ENCODE results near the gene PLEKHA5.
"Not testable (repeated sequence)": the region's sequence is repeated elsewhere in the genome, so short reads cannot be mapped to it uniquely, and the experiment has no call there.

PLEKHA5 gene

DNA sequence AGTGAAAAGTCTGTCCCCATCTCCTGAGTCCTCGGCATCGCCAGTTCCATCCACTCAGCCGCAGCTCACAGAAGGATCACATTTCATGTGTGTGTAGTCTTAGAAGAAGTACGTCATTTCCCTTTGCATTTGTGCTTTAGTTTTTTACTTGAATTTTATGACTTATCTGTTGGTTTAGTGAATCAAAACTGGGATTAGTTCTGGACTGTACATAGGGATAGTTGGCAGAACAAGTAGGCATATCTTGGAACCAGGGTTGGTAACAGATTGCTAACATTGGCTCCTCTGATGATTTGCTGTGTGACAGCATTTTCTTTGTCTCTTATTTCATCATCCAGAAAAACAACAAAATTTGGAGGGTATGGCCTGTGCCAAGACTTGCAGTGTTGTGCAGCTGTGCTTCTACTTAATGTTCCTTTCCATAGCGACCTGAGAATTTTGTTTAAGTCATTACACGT lies 240.2 kb downstream of the PLEKHA5 start:
- DNase-seq, result peak; percentile 83

GRCh38 chr12:19373586-19373985 lies 244.1 kb downstream of the PLEKHA5 start:
- DNase-seq, result no peak

DNA sequence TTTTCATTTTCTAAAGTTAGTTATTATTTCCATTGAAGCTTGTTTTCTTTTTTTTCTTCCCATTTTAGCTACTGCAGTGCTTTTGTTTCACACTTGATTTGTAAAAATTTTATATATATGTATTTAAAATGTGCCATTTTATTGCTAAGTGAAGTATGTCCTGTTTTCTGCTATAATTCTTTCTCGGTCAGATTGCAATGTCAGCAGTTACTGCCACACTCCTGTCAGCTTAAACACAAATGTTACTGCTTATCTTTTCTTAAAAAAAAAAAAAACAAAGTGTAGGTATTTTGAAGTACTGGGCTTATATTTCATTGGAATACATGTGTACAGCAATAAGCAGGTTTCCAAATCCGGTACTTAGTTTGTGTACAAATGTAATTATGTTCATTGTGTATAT lies 246.4 kb downstream of the PLEKHA5 start:
- no peak for DNase-seq

- no peak for DNase-seq
Observed at GRCh38 chr12:19376691-19377090, 247.2 kb downstream of the PLEKHA5 start.

GRCh38 chr12:19382111-19382526 lies 252.6 kb downstream of the PLEKHA5 start:
- DNase-seq, result no peak

DNA sequence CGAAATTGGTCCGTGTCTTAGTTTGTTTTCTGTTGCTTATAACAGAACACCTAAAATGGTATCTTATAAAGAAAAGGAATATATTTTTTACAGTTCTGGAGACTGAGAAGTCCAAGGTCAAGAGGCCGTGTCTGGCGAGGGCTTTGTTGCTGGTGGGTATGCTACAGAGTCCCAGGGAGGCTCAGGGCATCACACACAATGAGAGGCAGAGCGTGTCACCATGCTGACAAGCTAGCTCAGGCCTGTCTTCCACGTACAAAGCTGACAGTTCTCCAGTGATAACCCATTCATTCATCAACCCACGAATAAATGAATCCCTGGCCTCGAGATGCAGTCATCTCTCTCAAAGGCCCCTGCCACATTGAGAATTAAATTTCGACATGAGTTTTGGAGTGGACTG lies 253.0 kb downstream of the PLEKHA5 start:
- DNase-seq, result no peak

- peak; percentile 76 for DNase-seq
Observed at GRCh38 chr12:19387161-19387560, 257.6 kb downstream of the PLEKHA5 start.

DNA sequence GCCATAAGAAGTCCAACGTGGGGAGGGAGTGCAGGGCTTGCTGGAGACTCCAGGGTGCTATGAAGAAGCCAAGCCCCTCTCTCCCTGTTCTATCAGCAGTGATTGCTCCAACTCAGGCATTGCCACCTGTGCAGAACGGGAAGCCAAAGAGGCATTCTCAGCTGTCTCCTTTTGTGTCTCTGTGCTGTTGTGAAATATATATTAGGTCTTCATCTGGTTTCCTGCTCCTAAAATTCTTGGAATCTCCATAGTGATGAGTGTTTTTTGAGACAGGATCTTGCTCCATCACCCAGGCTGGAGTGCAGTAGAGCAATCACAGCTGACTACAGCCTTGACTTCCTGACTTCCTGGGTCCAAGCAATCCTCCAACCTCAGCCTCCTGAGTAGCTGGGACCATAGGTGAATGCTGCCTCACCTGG lies 258.6 kb downstream of the PLEKHA5 start:
- peak; percentile 81 for DNase-seq

GRCh38 chr12:19390051-19390598 lies 260.6 kb downstream of the PLEKHA5 start:
- DNase-seq, result peak; percentile 57

DNA sequence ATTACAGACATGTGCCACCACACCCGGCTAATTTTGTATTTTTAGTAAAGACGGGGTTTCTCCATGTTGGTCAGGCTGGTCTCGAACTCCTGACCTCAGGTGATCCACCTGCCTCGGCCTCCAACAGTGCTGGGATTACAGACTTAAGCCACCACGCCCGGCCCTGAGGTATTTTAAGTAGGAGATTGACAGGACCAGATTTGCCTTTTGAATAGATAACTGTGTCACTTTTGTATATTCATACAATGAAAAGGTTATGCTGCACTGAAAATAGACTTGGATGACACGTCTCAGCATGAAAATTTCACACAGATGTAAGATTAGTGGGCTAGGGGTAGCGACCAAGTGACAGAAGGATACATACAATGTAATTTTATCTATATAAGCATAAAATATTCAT lies 263.1 kb downstream of the PLEKHA5 start:
- not testable (repeated sequence) for DNase-seq

DNA sequence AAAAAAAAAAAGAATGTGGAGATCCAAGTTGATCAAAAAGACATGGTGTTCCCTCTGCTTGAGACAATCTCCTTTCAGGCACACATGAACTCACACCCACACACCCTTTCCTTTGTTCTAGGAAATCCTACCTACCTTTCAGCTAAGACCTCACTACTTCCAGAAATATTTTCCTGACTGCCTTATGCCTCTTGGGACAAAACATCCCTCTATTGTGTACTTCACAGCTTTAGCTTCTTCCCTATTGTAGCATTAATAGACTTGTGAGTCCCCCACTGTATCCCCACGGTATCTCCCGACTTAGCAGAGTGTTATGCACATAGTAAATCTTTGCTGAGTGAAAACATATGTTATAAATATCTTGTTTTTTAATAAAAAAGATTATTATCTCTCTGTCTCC lies 264.9 kb downstream of the PLEKHA5 start:
- DNase-seq, result no peak

GRCh38 chr12:19397534-19397933 lies 268.0 kb downstream of the PLEKHA5 start:
- no peak for DNase-seq

GRCh38 chr12:19398376-19399363 lies 269.1 kb downstream of the PLEKHA5 start:
- DNase-seq, result no peak

DNA sequence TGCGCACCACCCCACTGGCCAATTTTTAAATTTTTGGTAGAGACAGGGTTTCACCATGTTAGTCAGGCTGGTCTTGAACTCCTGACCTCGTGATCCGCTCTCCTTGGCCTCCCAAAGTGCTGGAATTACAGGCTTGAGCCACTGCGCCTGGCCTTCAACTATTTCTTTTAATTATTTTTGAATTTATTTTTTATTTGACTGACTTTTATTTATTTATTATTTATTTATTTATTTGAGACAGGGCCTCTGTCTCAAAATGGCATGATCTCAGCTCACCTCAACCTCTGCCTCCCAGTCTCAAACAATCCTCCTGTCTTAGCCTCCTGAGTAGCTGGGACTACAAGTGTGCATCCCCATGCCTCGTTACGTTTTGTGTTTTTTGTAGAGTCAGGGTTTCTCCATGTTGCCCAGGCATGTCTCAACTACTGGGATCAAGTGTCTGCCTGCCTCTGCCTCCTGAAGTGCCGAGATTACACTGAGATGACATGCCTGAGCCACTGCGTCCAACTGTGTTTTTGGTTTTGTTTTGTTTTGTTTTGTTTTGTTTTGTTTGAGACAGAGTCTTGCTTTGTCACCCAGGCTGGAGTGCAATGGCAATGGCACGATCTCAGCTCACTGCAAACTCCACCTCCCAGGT lies 271.2 kb downstream of the PLEKHA5 start:
- DNase-seq, result not testable (repeated sequence)

GRCh38 chr12:19402211-19402610 lies 272.7 kb downstream of the PLEKHA5 start:
- no peak for DNase-seq

GRCh38 chr12:19402743-19403431 lies 273.4 kb downstream of the PLEKHA5 start:
- DNase-seq, result peak; percentile 81

- DNase-seq, result no peak
Observed at GRCh38 chr12:19404242-19404880, 274.8 kb downstream of the PLEKHA5 start.

GRCh38 chr12:19409376-19409775 lies 279.8 kb downstream of the PLEKHA5 start:
- DNase-seq, result peak; percentile 92

GRCh38 chr12:19410211-19410610 lies 280.7 kb downstream of the PLEKHA5 start:
- no peak for DNase-seq

GRCh38 chr12:19410629-19411185 lies 281.2 kb downstream of the PLEKHA5 start:
- no peak for DNase-seq

GRCh38 chr12:19411234-19412204 lies 282.0 kb downstream of the PLEKHA5 start:
- peak; percentile 51 for DNase-seq

All from right hindlimb (tissue), 1 donor.